Activated gamma-delta T cell (primary cell): Measurements from ENCODE around the gene IDH3G.

Experiments used
- DNase-seq: peaks from one replicate; lab custom pipeline; 2025; lab: John Stamatoyannopoulos, UW

The IDH3G gene

GRCh38 chrX:153791104-153791852 is 2.9 kb downstream of the IDH3G start:
- DNase-seq, result no peak

DNA sequence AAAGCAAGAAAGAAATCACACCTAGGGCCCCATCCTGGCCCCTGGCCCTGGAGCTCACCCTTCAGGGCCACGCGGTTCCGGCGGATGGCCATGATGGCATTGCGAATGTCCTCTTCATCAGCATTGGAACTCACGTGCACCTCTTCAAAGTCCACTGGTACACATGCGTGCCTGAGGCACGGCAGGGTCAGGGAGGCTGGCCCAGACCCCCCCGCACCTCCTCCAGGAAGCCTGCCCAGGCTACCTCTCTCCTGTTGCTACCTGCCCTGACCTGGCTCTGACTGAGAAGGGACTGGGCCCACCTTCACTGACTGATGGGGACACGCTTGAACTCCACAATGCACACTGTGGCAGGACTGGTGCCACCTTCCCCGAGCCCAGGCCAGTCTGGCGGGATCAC is 4.5 kb downstream of the IDH3G start:
- DNase-seq, result no peak

- no peak for DNase-seq
Measured at GRCh38 chrX:153786669-153787068, 7.5 kb downstream of the IDH3G start.

DNA sequence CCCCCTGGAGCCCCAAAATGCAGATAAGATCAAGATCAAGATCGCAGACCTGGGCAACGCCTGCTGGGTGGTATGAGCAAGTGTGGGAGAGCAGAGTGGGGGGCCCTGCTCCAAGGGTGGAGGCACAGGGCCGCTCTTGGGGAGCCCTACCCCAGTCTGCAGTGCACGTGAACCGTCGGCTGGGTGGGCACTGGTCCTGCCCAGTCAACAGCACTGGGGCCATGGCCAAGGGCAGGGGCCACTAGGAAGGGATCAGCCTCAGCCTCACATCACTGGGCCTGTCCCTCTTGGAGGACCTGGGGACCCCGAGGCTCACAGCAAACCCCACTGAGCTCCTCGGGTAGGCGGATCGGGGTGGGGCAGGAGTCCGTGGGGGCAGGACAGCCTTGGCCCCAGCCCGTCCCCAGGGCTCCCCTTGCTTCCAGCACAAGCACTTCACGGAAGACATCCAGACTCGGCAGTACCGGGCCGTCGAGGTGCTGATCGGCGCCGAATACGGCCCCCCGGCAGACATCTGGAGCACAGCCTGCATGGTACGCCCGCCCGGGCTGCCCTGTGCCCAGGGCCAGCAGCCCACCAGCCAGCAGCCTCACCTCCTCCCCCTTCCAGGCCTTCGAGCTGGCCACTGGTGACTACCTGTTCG is 9.7 kb downstream of the IDH3G start:
- DNase-seq, result no peak

DNA sequence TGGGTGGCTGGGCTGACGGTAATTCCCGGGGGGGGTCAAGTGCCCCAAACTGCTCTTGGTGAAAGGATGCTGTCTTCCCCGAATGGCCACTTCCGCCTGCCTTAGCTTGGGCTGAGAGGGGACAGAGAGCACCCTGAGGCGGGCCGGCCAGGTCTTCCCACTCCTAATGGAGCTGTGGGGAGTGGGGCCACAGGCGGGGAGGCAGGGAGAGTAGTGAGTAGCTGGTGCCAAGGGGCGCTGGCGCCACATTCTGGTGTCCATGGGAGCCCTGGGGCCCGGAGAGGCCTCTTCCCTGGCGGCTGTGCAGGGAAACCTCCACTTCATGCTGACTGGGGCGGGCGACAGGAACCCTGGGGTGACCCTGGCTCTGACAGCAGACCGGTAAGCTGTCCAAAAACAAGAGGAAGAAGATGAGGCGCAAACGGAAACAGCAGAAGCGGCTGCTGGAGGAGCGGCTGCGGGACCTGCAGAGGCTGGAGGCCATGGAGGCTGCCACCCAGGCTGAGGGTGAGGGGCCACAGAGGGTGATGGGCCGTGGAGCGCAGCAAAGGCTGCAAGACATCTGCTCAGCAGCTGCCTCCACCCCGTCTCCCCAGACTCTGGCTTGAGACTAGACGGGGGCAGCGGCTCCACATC is 10.7 kb downstream of the IDH3G start:
- DNase-seq, result no peak

DNA sequence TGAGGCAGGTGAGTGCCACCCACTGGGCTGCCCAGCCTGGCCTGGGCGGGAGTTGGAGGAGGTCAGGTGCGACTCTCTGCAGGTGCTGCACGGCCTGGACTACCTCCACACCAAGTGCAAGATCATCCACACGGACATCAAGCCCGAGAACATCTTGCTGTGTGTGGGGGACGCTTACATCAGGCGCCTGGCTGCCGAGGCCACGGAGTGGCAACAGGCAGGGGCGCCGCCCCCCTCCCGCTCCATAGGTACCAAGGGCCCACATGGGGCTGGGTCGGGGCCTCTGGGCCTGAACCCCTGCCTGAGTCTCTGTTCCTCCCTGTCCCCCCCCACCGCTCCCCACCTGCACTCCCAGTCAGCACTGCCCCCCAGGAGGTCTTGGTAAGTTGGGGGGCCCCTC is 11.3 kb downstream of the IDH3G start:
- DNase-seq, result no peak

- no peak for DNase-seq
Measured at GRCh38 chrX:153782313-153782712, 11.9 kb downstream of the IDH3G start.

DNA sequence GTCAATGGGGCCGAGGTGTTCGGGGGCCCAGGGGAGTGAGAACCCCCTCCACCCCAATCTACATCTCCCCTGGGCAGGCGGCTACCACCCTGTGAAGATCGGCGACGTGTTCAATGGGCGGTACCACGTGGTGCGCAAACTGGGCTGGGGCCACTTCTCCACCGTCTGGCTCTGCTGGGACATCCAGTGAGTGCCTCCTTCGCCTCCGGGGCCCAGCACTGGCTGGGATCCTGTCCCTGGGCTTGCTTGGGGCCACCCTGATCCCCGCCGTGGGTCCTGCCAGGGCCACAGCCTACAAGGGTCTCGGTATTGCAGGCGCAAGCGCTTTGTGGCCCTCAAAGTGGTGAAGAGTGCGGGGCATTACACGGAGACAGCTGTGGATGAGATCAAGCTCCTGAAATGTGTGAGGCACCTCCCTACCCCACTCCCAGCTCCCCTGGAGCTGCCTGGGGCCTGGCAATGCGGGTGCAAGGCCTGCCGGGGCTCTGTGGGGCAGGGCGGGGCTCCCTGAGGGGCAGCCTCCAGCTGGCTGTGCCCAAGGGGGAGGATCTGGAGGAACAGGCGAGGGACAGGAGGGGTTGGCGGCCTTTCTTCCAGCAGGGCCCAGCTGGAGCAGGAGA is 12.6 kb downstream of the IDH3G start:
- no peak for DNase-seq

DNA sequence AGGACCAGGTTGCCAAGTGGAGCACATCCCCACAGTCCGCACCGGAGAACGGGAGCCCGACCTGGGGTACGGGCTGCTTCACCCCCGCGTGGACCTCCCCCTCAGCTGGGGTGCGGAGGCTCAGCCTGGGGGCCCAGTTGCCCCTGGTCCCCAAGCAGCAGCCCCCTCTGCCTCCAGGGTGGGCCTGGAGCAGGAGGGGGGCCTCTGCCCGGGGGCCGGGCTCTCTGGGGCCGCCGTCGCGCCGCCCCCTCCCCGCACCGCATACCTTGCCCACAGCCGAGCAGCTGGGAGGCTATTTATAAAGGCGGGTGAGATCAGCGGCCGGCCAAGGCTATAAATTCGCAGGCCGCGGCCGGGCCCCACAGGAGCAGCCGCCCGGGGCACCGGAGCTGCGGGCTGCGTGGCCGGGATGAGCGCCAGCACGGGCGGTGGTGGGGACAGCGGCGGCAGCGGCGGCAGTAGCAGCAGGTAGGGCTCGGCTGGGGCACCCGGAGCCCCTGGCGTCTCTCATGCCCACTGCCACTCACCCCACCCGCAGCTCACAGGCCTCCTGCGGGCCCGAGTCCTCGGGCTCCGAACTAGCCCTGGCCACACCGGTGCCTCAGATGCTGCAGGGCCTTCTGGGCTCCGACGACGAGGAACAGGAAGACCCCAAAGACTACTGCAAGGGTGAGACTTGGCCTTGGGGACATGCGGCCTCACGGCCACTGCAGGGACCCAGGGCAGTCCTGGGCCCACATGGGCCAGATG is 13.3 kb downstream of the IDH3G start, which contains the start of gene SRPK3:
SRPK3 (plus strand) TSS at position 364 of the 750 bp plus-strand sequence; CDS start at position 410, 46 bp downstream.
- DNase-seq, result no peak

GRCh38 chrX:153779891-153780677 is 14.1 kb downstream of the IDH3G start:
- DNase-seq, result no peak

DNA sequence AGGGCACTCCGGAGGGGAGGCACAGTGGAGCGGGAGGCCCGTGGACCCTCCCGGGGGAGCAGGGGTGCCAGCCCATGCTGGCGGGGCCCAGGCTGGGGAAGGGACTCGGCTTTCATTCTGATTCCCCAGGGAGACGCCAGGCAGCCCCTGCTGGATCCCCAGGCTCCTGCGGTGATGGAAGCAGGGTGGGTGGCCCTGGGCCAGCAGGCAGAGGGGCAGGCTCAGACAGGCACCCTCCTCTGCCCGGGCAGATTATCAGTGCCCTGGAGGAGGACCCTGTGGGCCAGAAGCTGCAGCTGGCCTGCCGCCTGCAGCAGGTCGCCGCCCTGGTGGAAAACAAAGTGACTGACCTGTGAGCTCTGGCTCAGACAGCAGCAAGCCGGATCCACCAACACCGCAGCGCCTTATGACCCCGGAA is 15.5 kb downstream of the IDH3G start:
- no peak for DNase-seq

- DNase-seq, result no peak
Measured at GRCh38 chrX:153778181-153778580, 16.0 kb downstream of the IDH3G start.

- DNase-seq, result no peak
Measured at GRCh38 chrX:153777261-153778090, 16.7 kb downstream of the IDH3G start.

- no peak for DNase-seq
Measured at GRCh38 chrX:153776611-153777045, 17.5 kb downstream of the IDH3G start.

- no peak for DNase-seq
Measured at GRCh38 chrX:153776120-153776599, 18.0 kb downstream of the IDH3G start.

- DNase-seq, result no peak
Measured at GRCh38 chrX:153775293-153776119, 18.7 kb downstream of the IDH3G start.

DNA sequence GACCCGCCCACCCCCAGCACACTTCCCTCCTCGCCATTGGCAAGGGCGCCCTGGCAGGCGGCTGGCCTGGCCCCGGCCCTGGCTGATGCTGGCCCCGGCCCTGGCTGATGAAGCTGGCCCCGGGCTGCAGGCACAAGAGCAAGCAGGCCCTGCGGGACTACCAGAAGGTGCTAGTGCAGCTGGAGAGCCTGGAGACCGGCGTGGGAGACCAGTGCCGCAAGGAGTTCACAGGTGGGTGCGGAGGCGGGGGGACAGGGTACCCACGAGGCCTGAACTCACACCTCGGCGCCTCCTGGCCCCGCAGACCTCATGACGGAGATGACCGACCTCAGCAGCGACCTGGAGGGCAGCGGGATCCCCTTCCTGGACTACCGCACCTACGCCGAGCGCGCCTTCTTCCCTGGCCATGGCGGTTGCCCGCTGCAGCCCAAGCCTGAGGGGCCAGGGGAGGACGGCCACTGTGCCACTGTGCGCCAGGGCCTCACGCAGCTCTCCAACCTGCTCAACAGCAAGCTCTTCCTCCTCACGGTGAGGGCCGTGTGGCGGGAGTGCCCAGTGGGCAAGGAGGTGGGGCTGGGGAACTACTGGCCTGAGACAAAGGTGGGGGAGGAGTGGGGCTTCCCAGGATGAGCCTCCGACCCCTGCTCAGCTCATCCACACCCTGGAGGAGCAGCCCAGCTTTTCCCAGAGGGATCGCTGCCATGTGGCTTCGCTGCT is 19.4 kb downstream of the IDH3G start:
- no peak for DNase-seq
